GM04503 (cell line): ENCODE results near the gene TARS3.
"Not testable (repeated sequence)": the region's sequence is repeated elsewhere in the genome, so short reads cannot be mapped to it uniquely, and the experiment has no call there.

Source experiments
- DNase-seq: peaks from one replicate; pipeline ENCODE4 v3.0.0-alpha.2; 2012; ENCODE audit warnings: low read depth

The TARS3 gene

DNA sequence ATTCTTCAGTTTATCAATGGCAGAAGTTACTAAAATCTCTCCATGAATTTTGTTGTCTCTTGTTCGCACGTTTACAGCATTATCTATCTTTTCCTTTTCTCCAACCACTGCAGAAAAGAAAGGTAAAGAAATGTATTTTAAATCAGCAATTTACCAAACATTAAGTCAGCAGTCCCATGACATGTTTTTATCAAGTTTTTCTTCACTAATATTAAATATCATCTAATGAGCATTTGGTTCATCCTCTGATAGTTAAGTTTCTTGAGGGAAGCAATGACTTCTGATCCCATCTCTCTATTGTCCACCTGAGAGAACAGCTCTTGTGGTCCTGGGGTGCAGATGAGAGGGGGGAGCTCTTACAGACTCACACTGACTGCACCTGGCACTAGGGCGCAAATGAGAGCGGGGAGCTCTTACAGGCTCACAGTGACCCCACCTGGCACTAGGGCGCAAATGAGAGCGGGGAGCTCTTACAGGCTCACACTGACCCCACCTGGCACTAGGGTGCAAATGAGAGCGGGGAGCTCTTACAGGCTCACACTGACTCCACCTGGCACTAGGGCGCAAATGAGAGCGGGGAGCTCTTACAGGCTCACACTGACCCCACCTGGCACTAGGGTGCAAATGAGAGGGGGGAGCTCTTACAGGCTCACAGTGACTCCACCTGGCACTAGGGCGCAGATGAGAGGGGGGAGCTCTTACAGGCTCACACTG, 69.5 kb downstream of the TARS3 start:
- not testable (repeated sequence) for DNase-seq

DNA sequence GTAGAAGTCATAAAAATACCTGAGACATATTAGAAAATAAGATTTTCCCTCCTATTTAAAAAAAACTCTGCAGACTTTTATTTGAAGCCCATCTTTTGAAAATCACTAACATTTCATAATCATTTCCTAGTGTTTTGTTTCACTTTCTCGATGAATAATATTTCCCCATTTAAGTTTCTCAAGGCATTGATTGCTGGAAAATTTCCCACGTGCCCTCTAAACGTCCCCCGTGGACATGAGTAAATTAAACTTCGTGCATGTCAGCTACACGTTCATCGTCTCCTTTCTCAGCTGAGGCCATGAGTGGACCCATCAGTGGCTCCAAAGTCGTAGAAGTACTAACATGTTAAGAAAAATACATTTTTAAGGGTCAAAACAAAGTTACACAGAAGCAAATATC, 70.1 kb downstream of the TARS3 start:
- no peak for DNase-seq

DNA sequence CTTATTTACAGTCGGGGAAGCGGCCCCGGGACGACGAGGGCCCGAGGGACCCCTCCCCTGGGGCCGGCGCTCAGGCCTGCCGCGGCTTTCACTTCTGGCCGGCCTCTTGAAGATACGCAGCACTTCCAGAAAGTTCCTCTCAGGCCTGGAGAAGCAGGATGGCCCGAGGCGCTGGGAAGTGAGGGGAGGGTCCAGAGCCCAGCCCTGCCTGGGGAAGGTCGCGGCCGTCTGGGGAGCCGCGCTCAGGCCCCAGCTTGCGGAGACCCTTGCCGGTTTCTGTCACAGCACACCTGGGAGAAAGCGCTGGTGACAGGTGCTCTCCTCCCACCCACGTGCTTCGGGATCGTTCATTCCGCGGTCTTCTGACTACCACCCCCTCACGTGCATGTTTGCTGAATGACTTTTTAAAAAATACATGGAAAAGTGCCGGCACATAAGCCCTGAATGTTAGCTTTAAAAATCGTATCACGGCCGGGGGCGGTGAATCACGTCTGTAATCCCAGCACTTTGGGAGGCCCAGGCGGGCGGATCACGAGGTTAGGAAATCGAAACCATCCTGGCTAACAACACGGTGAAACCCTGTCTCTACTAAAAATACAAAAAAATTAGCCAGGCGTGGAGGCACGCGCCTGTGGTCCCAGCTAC, 71.4 kb downstream of the TARS3 start:
- DNase-seq, result peak; percentile 5

DNA sequence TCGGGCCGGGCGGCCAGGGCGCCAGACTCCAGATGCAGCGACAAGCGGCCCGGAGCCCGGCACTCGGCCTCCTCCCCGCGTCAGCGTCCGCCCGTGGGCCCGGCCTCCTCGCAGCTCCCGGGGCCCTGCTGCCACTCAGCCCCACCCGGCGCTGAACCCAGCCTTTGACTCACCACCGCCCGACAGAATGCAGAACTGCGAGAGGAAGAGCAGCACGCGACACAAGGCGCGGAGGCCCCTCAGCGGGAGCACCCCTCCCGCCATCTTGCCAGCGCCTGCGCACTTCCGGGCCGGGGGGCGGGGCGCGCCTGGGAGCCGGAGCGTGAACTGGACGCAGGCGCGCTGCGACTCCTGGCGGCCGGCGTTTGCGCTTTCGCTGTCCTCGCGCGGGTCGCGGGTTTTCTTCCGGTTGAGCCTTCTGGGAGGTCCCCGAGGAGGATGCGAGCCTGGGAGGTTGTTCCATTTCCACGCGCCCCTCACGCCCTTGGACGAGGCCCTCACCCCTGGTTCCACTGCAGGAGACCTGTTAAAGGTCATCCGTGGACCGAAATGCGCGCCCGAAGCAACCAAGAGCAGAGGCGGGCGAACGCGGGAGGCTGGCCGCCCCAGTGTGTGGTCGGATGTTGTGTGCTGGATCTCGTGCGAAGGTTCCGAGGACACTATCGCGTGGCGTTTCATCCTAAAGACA, 72.0 kb downstream of the TARS3 start, which contains the start of gene TM2D3:
Gene TM2D3 (minus strand): TSS at position 284 of the 688 bp plus-strand sequence. CDS start 20 bp downstream, at position 264.
- DNase-seq, result peak; percentile 49

DNA sequence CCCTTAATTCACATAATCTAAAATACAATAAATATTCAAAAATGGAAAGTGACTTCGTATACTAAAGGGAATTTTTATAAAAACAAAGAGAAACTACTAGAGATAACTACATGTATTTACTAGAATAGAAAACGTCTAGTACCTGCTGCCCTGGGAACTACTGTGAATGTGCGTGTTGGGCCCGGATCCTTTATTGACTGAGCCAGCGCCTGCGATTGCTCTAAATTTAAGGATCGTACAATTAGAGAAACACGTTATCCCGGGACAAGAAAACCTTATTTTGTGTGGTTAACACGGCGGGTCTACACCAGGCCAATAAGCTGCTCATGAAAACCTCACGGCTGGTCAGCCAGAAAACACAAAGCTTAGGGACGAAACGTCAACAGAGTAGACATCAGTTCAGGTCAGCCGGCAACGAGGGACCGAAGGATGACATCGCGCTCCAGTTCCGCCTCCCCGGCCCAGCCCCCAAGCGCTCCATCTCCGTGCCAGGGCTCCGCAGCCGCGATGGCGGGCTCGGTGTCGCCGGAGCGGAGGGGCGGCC, 72.6 kb downstream of the TARS3 start:
- DNase-seq, result no peak

DNA sequence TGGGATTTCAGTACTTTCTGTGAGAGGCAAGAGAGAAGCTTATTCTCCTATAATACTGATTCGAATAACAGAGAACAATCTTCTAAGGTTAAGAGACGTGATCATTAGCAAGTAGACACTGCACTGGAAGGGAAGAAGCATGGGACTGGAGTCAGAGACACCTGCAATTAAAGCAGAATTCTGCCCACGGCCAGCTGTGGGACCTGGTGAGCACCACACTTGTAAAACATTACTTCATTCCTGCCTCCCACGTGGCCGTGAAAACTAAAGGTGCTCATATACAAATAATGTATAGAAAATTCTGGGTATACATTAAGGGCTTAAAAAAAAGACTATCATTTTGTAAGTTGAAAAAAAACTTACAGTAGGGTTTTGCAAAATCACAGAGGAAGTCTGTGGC, 74.1 kb downstream of the TARS3 start:
- no peak for DNase-seq

DNA sequence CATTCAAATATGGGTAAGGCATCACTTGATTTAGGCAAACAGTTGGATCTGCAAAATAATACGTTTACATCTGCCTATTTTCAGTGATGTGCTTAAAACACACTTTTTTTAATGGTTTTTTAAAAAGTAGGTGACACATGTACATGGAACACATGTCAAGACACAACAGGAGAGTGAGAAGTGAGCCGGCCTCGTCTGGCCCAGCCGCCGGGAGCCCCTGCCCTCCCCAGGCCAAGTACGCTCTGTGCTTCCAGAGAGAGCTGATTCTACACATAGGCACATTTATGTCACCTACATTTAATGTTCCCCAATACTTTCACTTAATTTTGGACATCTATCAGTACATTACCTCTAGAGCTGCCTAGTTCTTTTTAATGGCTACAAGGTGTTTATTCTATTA, 75.9 kb downstream of the TARS3 start:
- DNase-seq, result no peak

DNA sequence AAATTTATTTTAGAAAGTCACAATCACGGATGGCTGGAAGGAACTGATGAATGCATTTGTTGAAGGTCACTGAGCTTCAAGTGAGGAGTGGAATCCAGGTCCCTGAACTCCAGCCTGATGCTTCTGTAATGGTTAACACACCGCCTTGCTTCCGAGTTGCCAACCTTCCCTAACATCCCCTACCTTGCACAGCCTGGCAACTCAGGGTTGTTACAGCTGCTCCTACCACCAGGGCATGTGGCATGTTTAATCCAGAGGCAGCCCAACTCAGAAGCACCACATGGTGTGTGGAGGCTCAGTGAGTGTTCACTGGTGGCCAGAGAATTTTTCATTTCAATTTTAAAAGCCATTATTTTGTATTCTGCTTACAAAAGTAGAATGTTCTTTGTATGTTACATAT, 77.0 kb downstream of the TARS3 start:
- no peak for DNase-seq

DNA sequence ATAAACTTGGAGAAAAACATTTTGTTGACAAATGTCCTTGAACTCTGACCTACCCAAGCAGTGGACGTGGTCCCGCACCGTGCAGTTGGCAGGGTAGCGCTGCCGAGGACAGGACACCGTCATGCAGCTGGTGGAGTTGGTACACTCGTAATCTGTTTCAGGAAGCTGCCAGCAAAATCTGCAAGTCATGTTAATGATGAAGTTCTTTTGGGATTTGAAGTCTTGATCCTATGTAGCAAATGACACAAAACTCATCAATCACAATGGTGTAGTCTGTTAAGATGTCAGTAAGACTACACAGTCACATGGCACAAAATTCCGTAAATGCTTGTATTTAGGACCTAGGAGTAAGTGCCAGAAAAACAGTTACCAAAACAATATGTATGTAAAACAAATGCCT, 77.6 kb downstream of the TARS3 start:
- no peak for DNase-seq

DNA sequence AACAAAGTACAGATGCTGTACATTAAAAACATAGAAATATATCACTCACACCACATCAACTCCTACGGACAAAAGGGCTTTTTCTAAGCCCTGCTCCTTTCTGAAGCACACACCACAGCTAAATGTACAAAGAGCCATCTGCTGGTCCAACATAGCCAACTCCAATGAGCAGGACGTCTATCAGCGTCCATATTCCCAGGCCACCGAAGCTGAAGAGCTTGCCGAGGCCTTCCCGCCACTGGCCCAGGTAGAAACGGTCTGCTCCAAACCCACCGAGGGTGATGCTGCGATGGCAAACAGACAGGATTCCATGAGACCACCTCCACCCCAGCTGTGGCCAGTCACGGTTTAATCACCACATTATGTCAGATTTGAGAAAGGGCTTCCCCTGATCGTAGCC, 81.9 kb downstream of the TARS3 start:
- DNase-seq, result no peak

DNA sequence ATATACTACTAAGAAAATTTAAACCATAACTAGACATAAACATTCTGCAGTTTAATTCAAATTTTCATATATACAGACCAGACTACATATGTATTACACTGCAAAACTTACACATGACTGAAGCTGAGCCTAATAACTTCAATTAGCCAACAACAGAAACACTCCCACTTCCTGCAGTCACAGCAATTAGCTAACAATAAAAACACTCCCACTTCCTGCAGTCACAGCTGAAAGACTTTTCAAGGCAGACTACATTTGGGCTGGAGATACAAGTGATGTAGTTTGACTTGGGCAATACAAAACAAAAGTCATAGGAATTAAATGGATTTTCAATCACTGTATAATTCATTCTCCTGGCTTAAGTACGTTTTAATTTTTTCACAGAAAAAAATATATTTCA, 82.4 kb downstream of the TARS3 start:
- DNase-seq, result no peak

DNA sequence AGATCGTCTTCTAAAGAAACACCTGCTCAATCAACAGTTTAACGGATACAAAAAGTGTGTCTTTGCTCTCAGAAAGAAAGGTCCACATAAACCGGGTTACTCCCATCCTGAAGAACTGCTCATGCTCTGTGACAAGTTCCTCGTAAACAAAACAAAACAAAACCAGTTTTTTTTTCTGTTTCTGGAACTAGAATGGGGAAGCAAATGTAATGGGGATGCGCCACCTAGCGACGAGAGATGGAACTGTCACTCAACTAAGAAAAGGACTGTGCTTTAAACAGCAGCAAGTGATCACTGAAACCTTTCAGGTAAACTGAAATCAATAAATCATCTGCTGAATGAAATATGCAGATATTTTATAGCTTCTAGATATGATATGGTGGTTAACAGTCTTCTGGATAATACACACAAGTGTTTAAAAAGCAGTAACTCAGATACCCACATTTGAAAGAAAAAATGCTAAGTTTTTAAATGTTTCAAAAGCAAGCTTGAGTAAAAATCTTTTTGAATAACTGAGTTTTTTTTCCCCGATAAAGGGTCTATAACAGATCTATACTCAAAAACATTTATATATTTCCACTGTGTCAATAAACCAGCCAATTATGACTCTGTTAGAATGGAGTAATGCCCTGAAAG, 83.0 kb downstream of the TARS3 start:
- peak; percentile 29 for DNase-seq

DNA sequence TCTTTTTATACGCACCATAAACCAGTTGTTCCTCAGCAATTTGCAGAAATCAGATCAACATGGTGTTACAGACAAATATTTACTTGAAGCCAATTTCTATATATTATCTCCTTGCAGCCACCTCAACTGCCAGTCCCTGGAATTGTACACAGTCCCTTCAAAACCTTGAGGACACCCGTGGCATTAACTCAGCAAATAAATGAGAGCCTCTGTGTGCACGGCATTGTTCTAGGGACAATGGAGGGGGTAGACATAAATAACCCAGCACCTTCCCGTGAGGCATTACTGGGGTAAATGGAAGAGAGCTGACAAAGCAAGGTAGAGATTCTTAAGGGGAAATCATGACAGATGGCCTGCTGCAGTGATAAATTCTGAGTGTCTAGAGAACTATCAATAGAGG, 84.6 kb downstream of the TARS3 start:
- no peak for DNase-seq

DNA sequence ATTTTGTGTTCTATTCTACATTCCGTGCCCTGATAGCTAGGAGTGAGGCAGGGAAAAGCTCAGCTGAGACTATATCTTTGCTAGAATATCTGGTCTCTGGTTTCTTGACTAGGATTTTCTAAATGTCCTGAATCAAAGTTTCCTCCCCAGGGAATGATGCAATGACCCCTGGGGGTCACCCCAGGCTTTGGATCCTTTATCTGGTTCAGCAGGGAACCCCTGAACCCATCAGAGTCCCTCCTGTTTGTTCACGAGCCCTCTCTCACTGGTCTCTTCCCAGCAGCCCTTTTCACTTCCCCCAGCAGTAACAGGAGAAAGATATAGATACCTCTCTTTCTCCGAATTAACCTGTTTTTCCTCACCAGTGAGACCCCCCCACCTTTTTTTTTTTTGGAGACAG, 86.4 kb downstream of the TARS3 start:
- no peak for DNase-seq

DNA sequence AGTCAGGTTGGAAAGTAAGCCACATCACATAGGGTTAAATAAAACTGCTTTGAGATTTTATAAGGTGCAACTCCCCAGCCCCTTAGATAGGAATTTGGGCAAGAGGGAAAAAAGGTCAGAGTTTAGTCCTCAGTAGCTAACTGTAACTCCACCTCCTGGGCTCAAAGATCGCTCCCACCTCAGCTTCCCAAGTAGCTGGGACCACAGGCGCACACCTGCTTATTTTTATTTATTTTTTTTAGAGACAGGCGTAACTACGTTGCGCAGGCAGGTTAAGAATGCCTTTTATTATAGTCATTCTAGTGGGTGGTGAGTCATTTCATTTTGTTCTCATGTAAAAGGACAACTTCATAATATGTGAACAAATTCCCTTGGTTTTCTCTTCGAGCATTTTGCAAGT, 86.8 kb downstream of the TARS3 start:
- no peak for DNase-seq

DNA sequence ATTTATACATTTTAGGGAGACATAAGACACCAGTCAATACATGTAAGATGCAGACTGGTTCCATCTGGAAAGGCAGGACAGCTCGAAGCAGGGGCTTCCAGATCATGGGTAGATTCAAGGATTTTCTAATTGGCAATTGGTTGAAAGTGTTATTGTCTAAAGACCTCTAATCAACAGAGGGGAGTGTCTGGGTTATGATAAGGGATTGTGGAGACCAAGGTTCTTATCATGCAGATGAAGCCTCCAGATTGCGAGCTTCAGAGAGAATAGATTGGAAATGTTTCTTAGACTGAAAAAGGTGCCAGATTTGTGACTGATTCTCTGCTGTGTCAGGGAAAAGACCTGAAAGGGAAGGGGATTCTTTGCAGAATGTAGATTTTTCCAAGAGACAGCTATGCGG, 87.2 kb downstream of the TARS3 start:
- no peak for DNase-seq

DNA sequence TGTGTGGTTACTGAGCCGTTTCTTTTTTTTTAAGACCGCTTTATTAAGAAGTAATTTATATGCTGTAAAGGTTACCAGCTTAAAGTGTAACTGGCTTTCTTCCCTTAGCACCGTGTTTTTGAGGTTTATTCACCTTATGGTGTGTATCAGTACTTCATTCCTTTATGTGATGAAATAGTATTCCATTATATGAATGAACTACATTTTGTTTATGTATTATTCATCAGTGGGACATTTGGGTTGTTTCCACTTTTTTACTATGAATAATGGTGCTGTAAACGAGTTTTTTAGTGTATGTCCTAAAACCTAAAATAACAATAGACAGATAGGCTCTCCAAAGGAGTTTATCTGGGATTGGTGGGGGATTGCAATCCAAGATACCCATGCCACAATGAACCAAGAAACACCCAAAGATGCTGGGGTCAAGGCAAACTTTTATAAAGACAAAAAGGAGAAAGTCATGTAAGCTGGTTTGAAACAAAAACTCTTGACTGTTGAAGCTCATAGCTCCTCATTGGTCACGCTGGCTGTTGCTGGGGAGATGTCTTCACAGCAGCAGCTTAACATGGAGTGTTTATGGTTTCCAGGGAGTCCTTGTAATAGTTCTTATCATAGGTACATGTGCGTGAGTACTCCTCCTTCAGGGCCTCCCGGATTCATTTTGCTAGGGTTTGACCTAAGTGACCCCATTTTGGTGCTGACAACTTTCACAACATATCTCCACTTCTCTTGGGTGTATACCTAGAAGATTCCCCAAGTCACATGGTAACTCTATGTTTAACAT, 88.1 kb downstream of the TARS3 start:
- no peak for DNase-seq

DNA sequence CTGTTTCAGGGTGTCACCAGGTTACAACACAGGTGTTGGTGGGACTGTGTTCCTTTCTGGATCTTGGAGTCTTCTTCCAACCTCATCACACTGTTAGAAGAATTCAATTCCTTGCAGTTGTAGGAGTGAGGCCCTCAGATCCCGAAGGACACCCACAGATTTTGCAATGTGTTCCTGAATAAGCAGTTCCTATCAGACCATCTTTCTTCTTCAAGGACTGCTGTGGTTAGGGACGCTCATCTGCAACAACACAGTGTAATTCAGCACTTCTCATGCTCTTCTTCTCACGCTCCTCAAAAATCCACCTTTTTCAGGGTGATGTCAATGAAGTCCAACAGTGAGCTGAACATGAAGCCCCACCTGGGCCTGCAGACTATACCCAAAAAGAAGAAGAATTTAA, 90.9 kb downstream of the TARS3 start:
- DNase-seq, result no peak

DNA sequence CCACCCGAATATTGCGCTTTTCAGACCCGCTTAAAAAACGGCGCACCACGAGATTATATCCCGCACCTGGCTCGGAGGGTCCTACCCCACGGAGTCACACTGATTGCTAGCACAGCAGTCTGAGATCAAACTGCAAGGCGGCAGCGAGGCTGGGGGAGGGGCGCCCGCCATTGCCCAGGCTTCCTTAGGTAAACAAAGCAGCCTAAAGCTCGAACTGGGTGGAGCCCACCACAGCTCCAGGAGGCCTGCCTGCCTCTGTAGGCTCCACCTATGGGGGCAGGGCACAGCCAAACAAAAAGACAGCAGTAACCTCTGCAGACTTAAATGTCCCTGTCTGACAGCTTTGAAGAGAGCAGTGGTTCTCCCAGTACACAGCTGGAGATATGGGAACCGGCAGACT, 97.5 kb downstream of the TARS3 start:
- DNase-seq, result not testable (repeated sequence)

DNA sequence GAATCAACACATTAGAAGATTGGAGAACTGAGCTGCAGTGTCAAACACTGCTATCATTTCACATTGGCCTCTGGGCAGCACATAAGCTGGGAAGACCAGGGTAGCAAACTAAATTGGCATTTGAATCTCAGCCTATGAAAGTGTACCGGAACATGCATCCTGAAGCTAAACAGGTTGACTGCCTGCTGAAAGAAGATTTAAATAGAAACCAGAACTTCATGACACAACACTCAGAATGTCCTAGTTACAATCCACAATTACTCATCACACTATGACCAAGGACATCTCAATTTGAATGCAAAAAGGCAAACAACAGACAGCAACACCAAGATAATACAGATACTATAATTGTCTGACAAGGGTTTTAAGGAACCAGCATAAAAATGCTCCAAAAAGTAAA, 98.3 kb downstream of the TARS3 start:
- no peak for DNase-seq

DNA sequence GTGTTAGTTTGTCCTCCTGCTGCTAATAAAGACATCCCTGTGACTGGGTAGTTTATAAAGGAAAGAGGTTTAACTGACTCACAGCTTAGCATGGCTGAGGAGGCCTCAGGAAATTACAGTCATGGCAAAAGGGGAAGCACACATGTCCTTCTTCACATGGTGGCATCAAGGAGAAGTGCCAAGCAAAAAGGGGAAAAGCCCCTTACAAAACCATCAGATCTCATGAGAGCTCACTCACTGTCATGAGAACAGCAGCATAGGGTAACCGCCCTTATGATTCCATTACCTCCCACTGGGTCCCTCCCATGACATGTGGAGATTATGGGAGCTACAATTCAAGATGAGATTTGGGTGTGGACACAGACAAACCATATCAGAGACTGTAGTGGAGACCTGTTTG, 99.1 kb downstream of the TARS3 start:
- DNase-seq, result no peak
